Suprapubic skin (tissue), 4 donors: ENCODE data around the gene MUC22. TPM values are rescaled to one million over a fixed set of nuclear protein-coding genes. Genes with fewer than 3 reads are reported as not detected.

Experiments
- DNase-seq, 2 donors: peaks; one replicate each; pipeline ENCODE4 v3.0.0-alpha.2; 2019; ENCODE audit warnings: low spot score in 2 of 2
- H3K27ac ChIP-seq: fragments of 200-600 bp; sonication (generic); one replicate; pipeline ENCODE4 v1.5.1; 2019
- H3K27me3 ChIP-seq: fragments of 200-600 bp; sonication (generic); one replicate; pipeline ENCODE4 v1.5.1; 2019
- H3K36me3 ChIP-seq: fragments of 200-600 bp; sonication (generic); one replicate; pipeline ENCODE4 v1.5.1; 2019
- H3K4me1 ChIP-seq: fragments of 200-600 bp; sonication (generic); one replicate; pipeline ENCODE4 v1.5.1; 2019
- H3K4me3 ChIP-seq: fragments of 200-600 bp; sonication (generic); one replicate; pipeline ENCODE4 v1.5.1; 2019; ENCODE audit warnings: mild to moderate bottlenecking
- H3K9me3 ChIP-seq: fragments of 200-600 bp; sonication (generic); one replicate; pipeline ENCODE4 v1.5.1; 2019
- EP300 ChIP-seq: sonication (generic); formaldehyde crosslinking; IDR thresholded peaks from one replicate; pipeline ENCODE4 v1.6.1; 2017; ENCODE audit warnings: antibody characterized with exemption
- POLR2A ChIP-seq, 2 donors: fragments of 450-650 bp; IDR thresholded peaks; one replicate each; pipeline ENCODE4 v1.6.1; 2017; ENCODE audit warnings: antibody characterized with exemption in 2 of 2, mild to moderate bottlenecking in 2 of 2, moderate library complexity in 2 of 2
- POLR2AphosphoS5 ChIP-seq, 3 donors: sonication (generic); formaldehyde crosslinking; IDR thresholded peaks; one replicate each; pipeline ENCODE4 v1.6.1; 2017; ENCODE audit warnings: antibody characterized with exemption in 3 of 3
- WGBS: methylation state at CpG from one replicate; pipeline ENCODE4 v1.1.5; 2018; 5-methylcytosine and 5-hydroxymethylcytosine counted together
- total RNA-seq, 4 donors: library from RNA; depleted of rRNA; stranded (reverse); fragments of >200 nt; gene quantifications; one replicate each; pipeline ENCODE4 v1.1.0, GENCODE V29; 2016
- TF ChIP-seq, protein P1 (sequence below), 2 donors: fragments of 200-600 bp in 1 of 2; fragments of 450-650 bp in 1 of 2; sonication (generic) in 1 of 2; IDR thresholded peaks; one replicate each; pipeline ENCODE4 v1.5.1; 2016 to 2019; ENCODE audit warnings: antibody characterized with exemption in 2 of 2, mild to moderate bottlenecking in 1 of 2, moderate library complexity in 1 of 2

The MUC22 gene
- total RNA-seq, 4 donors from 2014 or later = 0.18 TPM; not detected in 3

DNA sequence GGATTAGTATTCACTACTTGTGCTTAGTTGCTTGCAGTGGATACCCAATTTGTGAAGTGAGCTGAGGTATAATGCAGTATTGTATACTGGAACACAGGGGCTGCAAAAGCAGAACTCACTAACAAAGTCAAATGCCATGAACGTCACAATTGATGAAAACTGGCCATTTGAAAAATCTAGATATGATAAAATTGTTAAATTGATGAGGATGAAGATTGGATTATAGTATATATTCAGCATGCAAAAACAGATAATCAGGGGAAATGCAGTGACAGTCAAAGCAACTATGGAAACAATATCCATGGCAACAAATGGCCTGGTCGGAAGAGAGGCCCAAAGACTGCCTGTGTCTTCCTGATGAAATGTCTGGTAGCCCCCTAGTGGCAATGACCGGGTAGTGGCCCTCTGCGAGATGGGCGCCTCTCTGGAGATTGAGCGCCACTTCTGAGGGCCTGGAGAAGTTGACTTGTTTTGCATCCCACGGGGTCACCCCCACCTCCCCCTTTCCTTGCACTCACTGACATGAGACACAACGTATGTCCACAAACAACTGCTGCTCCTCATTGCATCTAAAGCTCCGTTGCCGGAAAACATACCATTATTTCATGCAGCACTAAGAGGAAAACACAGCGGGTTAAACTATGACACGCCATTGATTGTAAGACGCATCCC lies 58.5 kb downstream of the MUC22 start:
- TF ChIP-seq POLR2A (IDR thresholded peaks at IDR 0.05) (no peak), EP300 (no peak), POLR2AphosphoS5 (IDR thresholded peaks at IDR 0.05) (no peak)
- TF ChIP-seq, protein P1, sequence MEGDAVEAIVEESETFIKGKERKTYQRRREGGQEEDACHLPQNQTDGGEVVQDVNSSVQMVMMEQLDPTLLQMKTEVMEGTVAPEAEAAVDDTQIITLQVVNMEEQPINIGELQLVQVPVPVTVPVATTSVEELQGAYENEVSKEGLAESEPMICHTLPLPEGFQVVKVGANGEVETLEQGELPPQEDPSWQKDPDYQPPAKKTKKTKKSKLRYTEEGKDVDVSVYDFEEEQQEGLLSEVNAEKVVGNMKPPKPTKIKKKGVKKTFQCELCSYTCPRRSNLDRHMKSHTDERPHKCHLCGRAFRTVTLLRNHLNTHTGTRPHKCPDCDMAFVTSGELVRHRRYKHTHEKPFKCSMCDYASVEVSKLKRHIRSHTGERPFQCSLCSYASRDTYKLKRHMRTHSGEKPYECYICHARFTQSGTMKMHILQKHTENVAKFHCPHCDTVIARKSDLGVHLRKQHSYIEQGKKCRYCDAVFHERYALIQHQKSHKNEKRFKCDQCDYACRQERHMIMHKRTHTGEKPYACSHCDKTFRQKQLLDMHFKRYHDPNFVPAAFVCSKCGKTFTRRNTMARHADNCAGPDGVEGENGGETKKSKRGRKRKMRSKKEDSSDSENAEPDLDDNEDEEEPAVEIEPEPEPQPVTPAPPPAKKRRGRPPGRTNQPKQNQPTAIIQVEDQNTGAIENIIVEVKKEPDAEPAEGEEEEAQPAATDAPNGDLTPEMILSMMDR (IDR thresholded peaks at IDR 0.05) = peak; percentile 41 to 86
- WGBS = 55% methylated on average over 13 of the region's 13 CpGs
- peak; percentile 75 to 84 for DNase-seq

DNA sequence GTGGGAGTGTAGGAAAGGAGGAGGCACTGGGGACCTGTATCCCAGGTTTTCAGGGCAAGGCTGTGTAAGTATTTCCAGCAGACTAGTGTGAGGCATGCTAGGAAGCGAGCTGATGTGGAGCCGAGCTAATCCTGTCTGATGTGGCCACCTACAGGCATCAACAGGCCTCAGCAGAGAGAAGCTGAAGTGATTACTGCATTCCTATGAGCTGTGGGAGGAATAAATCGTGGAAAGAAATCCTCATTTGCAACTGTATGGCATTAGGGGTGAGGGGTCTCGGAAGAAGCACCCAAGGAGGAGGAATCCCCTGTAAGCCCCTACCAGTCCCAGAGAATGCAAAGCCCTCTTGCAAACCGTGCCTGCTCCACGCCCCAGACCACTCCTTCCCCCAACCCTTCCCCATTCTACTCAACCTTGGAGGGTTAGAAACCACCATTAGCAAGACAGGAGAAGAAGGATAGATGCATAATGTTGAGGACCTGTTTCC lies 60.5 kb downstream of the MUC22 start:
- TF ChIP-seq POLR2A (IDR thresholded peaks at IDR 0.05) (no peak), POLR2AphosphoS5 (IDR thresholded peaks at IDR 0.05) (no peak)
- TF ChIP-seq, protein P1 (IDR thresholded peaks at IDR 0.05) = peak; percentile 8 to 44
- WGBS = 39% methylated on average over 6 of the region's 6 CpGs
- Histone ChIP-seq H3K9me3 (no peaks in the 10 kb centered on the region), H3K4me1 (peaks cover 10% of the 10 kb centered on the region), H3K4me3 (no peak overlapping the region), H3K27ac (no peak overlapping the region), H3K27me3 (no peaks in the 10 kb centered on the region), H3K36me3 (no peaks in the 10 kb centered on the region)
- DNase-seq = no peak

More for the DNA sequence above, 58.5 kb downstream of the MUC22 start:
- Histone ChIP-seq H3K36me3 (no peaks in the 10 kb centered on the region), H3K9me3 (no peaks in the 10 kb centered on the region), H3K27ac (no peak overlapping the region), H3K27me3 (no peaks in the 10 kb centered on the region), H3K4me1 (peaks cover 10% of the 10 kb centered on the region), H3K4me3 (no peak overlapping the region)

DNA sequence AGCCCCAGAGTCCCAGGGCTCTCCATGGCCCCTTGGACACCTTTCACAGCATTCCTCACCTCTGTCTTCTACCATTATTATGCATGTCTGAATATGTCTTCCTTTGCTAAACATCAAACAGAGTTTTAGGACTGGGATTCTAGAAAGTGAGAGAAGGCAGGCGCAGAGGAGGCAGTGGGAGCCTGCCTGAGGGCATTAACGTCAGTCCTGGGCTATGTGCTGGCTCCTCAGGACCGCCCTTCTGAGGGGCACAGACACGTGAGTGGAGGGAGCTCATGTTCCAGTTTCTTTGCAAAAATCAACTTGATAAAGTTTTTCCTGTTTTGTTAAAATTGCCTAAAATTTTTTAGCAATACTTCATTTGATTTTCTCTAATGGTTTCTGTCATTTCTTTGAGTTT lies 64.1 kb downstream of the MUC22 start:
- H3K27me3 ChIP-seq = no peaks in the 10 kb centered on the region
- no peaks in the 10 kb centered on the region for H3K36me3 ChIP-seq
- H3K9me3 ChIP-seq = no peaks in the 10 kb centered on the region
- no peak overlapping the region for H3K27ac ChIP-seq
- no peak for TF ChIP-seq POLR2AphosphoS5 (IDR thresholded peaks at IDR 0.05)
- TF ChIP-seq, protein P1 (IDR thresholded peaks at IDR 0.05) = no peak
- no peak for TF ChIP-seq EP300
- TF ChIP-seq POLR2A (IDR thresholded peaks at IDR 0.05) = no peak
- DNase-seq = no peak
- peaks cover 6% of the 10 kb centered on the region for H3K4me1 ChIP-seq
- H3K4me3 ChIP-seq = no peak overlapping the region
- 82% methylated on average over 4 of the region's 4 CpGs for WGBS

DNA sequence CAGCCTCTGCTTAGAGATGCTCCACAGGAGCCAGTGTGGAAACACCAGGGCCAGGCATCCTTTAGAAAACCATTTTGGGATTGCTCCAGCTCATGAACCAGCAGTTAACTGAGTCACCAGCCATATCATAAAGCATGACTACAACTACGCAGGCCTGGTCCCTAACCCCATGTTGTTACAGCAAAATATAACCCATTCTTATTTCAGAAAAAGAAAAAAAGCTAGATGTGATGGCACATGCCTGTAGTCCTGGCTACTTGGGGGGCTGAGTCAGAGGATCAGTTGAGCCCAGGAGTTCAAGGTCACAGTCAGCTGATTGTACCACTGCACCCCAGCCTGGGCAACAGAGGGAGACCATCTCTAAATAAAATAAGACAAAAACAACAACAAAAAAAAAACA lies 65.3 kb downstream of the MUC22 start:
- no peaks in the 10 kb centered on the region for H3K27me3 ChIP-seq
- H3K4me1 ChIP-seq = peaks cover 12% of the 10 kb centered on the region
- H3K27ac ChIP-seq = no peak overlapping the region
- TF ChIP-seq POLR2AphosphoS5 (IDR thresholded peaks at IDR 0.05) (no peak), POLR2A (IDR thresholded peaks at IDR 0.05) (no peak), EP300 (no peak)
- TF ChIP-seq, protein P1 (IDR thresholded peaks at IDR 0.05) = no peak
- H3K36me3 ChIP-seq = no peaks in the 10 kb centered on the region
- H3K9me3 ChIP-seq = no peaks in the 10 kb centered on the region
- WGBS = 100% methylated on average over 1 of the region's 1 CpG
- no peak overlapping the region for H3K4me3 ChIP-seq
- DNase-seq = no peak

DNA sequence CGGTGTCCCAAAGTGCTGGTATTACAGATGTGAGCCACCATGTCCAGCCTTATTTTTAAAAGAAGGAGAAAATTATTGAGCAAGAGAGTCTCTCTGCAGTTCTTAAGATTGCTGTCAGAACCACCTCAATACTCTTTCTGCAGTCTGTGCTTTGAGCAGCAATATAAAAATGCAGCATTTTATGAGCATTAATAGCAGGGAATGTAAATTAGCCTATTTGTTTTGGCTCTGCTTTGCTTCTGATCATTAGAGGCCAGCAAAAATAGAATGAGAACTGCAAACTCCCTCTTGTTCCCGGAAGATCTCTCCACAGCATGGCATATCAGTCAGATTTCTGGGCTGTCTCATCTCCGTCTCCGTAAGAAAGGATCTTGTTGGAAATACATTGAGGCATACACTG lies 66.3 kb downstream of the MUC22 start:
- WGBS = 93% methylated on average over 4 of the region's 4 CpGs
- DNase-seq = no peak
- no peak overlapping the region for H3K4me3 ChIP-seq
- no peak overlapping the region for H3K27ac ChIP-seq
- H3K4me1 ChIP-seq = peaks cover 13% of the 10 kb centered on the region
- no peaks in the 10 kb centered on the region for H3K9me3 ChIP-seq
- no peak for TF ChIP-seq EP300
- no peak for TF ChIP-seq POLR2A (IDR thresholded peaks at IDR 0.05)
- no peak for TF ChIP-seq POLR2AphosphoS5 (IDR thresholded peaks at IDR 0.05)
- TF ChIP-seq, protein P1 (IDR thresholded peaks at IDR 0.05) = no peak
- H3K27me3 ChIP-seq = no peaks in the 10 kb centered on the region
- no peaks in the 10 kb centered on the region for H3K36me3 ChIP-seq
